Measurements from ENCODE around the gene SSTR3. TPM values are rescaled to one million over a fixed set of nuclear protein-coding genes. Genes with fewer than 3 reads are reported as not detected.

SSTR3 gene
- total and polyA plus RNA-seq, 8 donors: 0.32 to 8.7 (median 1.3) TPM

- peak in 3 of 6 donors; percentile 39 to 51 (median 43) for DNase-seq
- TF ChIP-seq CTCF (IDR thresholded peaks at IDR 0.05): no peak
- Histone ChIP-seq H3K27me3 (no peaks in the 10 kb centered on the region), H3K36me3 (no peaks in the 10 kb centered on the region), H3K4me1 (no peaks in the 10 kb centered on the region), H3K27ac (no peak overlapping the region), H3K9me3 (no peaks in the 10 kb centered on the region), H3K4me3 (no peak overlapping the region)
- no peak for FAIRE-seq
- ATAC-seq: peak; percentile 22 to 51 (median 37)
- 42 to 49% methylated on average over 25 of the region's 25 CpGs for WGBS, 2 donors
- intact Hi-C loops (cut with DNase I): loop anchor here in 1 of 3 donors (5.0 kb wide), 1 partner anchor 36 kb away; no protein-coding TSS in a partner anchor
Observed at GRCh38 chr22:37165940-37166674, 46.2 kb downstream of the SSTR3 start.

DNA sequence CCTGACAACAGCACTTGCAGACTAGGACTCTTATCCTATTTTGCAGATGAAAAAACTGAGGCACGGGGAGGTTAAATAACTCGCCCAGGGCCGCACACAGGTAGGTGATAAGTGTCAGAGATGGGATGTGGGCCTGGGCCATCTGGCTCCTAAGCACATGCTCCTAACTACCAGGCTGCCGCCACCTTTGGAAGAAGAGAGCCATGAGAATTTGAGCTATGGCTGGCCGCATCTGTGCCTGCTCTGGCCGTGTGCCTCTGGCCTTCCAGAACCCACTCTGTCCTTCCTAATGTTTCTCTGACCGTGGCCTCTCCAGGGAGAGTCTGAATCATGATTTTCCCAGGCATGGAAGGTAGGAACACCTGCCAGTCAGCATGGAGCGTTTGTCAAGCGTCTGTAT lies 47.2 kb downstream of the SSTR3 start:
- TF ChIP-seq CTCF (IDR thresholded peaks at IDR 0.05): no peak
- no peak for FAIRE-seq
- no peak overlapping the region for H3K4me3 ChIP-seq
- ATAC-seq: no peak
- H3K36me3 ChIP-seq: no peaks in the 10 kb centered on the region
- H3K4me1 ChIP-seq: no peaks in the 10 kb centered on the region
- intact Hi-C loops (cut with DNase I): loop anchor here in 1 of 3 donors (5.0 kb wide), 1 partner anchor 37 kb away; no protein-coding TSS in a partner anchor
- DNase-seq: peak in 1 of 6 donors; percentile 9
- no peaks in the 10 kb centered on the region for H3K27me3 ChIP-seq
- no peaks in the 10 kb centered on the region for H3K9me3 ChIP-seq
- no peak overlapping the region for H3K27ac ChIP-seq
- 68 to 76% methylated on average over 9 of the region's 9 CpGs for WGBS, 2 donors

- Histone ChIP-seq H3K4me3 (no peak overlapping the region), H3K36me3 (no peaks in the 10 kb centered on the region), H3K9me3 (no peaks in the 10 kb centered on the region), H3K27ac (no peak overlapping the region), H3K27me3 (no peaks in the 10 kb centered on the region), H3K4me1 (no peaks in the 10 kb centered on the region)
- 48 to 63% methylated on average over 4 to 5 of the region's 5 CpGs for WGBS, 2 donors
- no peak for DNase-seq
- no peak for ATAC-seq
- FAIRE-seq: no peak
- TF ChIP-seq CTCF (IDR thresholded peaks at IDR 0.05): no peak
- intact Hi-C loops (cut with DNase I): no loop called here
Observed at GRCh38 chr22:37164505-37164887, 47.8 kb downstream of the SSTR3 start.

GRCh38 chr22:37163575-37164504 lies 48.4 kb downstream of the SSTR3 start:
- no peak for TF ChIP-seq CTCF (IDR thresholded peaks at IDR 0.05)
- DNase-seq: peak in 1 of 6 donors; percentile 37
- no peak overlapping the region for H3K27ac ChIP-seq
- no peaks in the 10 kb centered on the region for H3K4me1 ChIP-seq
- intact Hi-C loops (cut with DNase I): no loop called here
- H3K4me3 ChIP-seq: no peak overlapping the region
- H3K36me3 ChIP-seq: no peaks in the 10 kb centered on the region
- no peak for ATAC-seq
- FAIRE-seq: no peak
- H3K9me3 ChIP-seq: no peaks in the 10 kb centered on the region
- H3K27me3 ChIP-seq: no peaks in the 10 kb centered on the region
- 68 to 83% methylated on average over 22 of the region's 22 CpGs for WGBS, 2 donors
